GM21529 (cell line): ENCODE measurements around the gene NDUFB1.

Experiments used
- ATAC-seq: cut with Tn5 transposase; IDR thresholded peaks from one replicate; pipeline ENCODE4 v1.9.1; 2021; ENCODE audit not compliant: unreplicated experiment

NDUFB1 gene

DNA sequence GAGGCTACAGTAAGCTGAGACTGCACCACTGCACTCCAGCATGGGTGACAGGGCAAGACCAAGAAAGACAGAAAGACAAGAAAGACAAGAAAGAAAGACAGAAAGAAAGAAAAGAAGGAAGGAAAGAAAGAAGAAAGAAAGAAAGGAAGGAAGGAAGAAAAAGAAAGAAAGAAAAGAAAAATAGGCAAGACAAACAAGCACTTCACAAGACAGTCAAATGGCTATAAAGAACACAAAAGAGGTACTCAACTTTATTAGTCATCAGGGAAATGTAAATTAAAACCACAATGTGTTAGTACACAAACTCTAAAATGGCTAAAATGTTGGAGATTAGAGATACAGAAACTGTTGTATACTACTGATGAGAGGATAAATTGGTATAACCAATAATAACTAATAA is 21.7 kb downstream of the NDUFB1 start:
- no peak for ATAC-seq

DNA sequence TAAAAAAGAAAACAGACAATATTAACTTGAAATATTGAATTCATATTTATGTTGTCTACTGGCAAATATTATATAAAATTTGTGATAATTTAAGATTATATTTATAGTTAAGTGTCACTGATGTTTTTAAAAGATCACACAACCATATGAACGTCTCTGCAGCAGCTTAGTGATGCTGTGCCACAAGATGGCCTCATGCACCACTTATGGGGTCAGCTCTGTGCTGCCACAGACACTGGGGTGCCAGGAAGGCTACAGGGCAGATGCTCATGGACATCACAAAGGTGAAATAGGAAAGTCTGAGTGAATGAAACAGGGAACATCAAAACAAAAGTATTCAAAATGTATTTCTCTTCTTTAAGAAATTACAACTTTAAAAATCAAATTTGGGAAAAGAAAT is 28.2 kb downstream of the NDUFB1 start:
- no peak for ATAC-seq

GRCh38 chr14:92088494-92088893 is 33.0 kb downstream of the NDUFB1 start:
- ATAC-seq: no peak

DNA sequence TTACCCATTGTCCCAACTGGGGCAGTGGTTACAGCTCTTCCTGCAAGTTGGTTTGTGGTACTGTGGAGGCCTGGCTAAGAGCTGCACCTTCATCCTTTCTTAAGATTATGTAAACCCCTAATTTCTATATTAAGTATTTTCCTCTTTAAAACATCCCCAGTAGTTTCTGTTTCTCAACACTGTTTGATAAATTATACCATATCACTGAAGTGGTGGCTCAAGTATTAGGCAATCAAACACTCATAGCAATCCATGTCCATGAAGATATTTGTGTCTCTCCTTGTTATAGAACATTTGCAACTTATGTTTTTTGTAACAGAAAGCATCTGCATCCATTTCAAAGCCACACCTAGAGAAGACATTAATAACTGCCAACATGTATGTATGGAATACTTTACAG is 47.0 kb downstream of the NDUFB1 start:
- ATAC-seq: no peak
